ENCODE measurements around the gene CDKAL1.
"Not testable (repeated sequence)": the region's sequence is repeated elsewhere in the genome, so short reads cannot be mapped to it uniquely, and the experiment has no call there.

The CDKAL1 gene

GRCh38 chr6:20892365-20892764 lies 358.1 kb downstream of the CDKAL1 start:
- no peak for DNase-seq

- no peak for DNase-seq
Observed at GRCh38 chr6:20893412-20893811, 359.2 kb downstream of the CDKAL1 start.

- DNase-seq = peak; percentile 82 to 89
Observed at GRCh38 chr6:20900389-20901160, 366.3 kb downstream of the CDKAL1 start.

- DNase-seq = no peak
Observed at GRCh38 chr6:20905377-20905776, 371.1 kb downstream of the CDKAL1 start.

- DNase-seq = no peak
Observed at GRCh38 chr6:20906945-20907344, 372.7 kb downstream of the CDKAL1 start.

- DNase-seq = no peak
Observed at GRCh38 chr6:20907486-20908071, 373.3 kb downstream of the CDKAL1 start.

GRCh38 chr6:20909621-20910020 lies 375.4 kb downstream of the CDKAL1 start:
- DNase-seq = no peak

- DNase-seq = no peak
Observed at GRCh38 chr6:20911712-20912111, 377.5 kb downstream of the CDKAL1 start.

- DNase-seq = no peak
Observed at GRCh38 chr6:20915156-20915555, 380.9 kb downstream of the CDKAL1 start.

GRCh38 chr6:20915626-20916025 lies 381.4 kb downstream of the CDKAL1 start:
- no peak for DNase-seq

GRCh38 chr6:20916086-20916485 lies 381.8 kb downstream of the CDKAL1 start:
- DNase-seq = no peak

- no peak for DNase-seq
Observed at GRCh38 chr6:20918868-20919267, 384.6 kb downstream of the CDKAL1 start.

- DNase-seq = no peak
Observed at GRCh38 chr6:20919677-20920385, 385.6 kb downstream of the CDKAL1 start.

GRCh38 chr6:20921578-20921977 lies 387.3 kb downstream of the CDKAL1 start:
- DNase-seq = no peak

- no peak for DNase-seq
Observed at GRCh38 chr6:20922743-20923142, 388.5 kb downstream of the CDKAL1 start.

- not testable (repeated sequence) for DNase-seq
Observed at GRCh38 chr6:20924094-20924493, 389.8 kb downstream of the CDKAL1 start.

GRCh38 chr6:20924911-20925543 lies 390.8 kb downstream of the CDKAL1 start:
- no peak for DNase-seq

- no peak for DNase-seq
Observed at GRCh38 chr6:20927130-20927860, 393.0 kb downstream of the CDKAL1 start.

GRCh38 chr6:20929283-20929682 lies 395.0 kb downstream of the CDKAL1 start:
- no peak for DNase-seq

- DNase-seq = no peak
Observed at GRCh38 chr6:20931093-20931492, 396.8 kb downstream of the CDKAL1 start.

- no peak for DNase-seq
Observed at GRCh38 chr6:20931772-20932171, 397.5 kb downstream of the CDKAL1 start.

- no peak for DNase-seq
Observed at GRCh38 chr6:20932284-20932683, 398.0 kb downstream of the CDKAL1 start.

Measured in NCI-H526 (cell line).